DMS 273 treated with DMSO at 0.1 percent for 48 hours (cell line): ENCODE measurements around the gene SPI1.
"Not testable (repeated sequence)": the region's sequence is repeated elsewhere in the genome, so short reads cannot be mapped to it uniquely, and the experiment has no call there.

Source experiments
- DNase-seq: peaks from one replicate; lab custom pipeline; 2025; lab: John Stamatoyannopoulos, UW

The SPI1 gene

GRCh38 chr11:47340010-47340409, 38.3 kb downstream of the SPI1 start:
- DNase-seq = no peak

GRCh38 chr11:47338396-47339241, 39.7 kb downstream of the SPI1 start:
- DNase-seq = no peak

DNA sequence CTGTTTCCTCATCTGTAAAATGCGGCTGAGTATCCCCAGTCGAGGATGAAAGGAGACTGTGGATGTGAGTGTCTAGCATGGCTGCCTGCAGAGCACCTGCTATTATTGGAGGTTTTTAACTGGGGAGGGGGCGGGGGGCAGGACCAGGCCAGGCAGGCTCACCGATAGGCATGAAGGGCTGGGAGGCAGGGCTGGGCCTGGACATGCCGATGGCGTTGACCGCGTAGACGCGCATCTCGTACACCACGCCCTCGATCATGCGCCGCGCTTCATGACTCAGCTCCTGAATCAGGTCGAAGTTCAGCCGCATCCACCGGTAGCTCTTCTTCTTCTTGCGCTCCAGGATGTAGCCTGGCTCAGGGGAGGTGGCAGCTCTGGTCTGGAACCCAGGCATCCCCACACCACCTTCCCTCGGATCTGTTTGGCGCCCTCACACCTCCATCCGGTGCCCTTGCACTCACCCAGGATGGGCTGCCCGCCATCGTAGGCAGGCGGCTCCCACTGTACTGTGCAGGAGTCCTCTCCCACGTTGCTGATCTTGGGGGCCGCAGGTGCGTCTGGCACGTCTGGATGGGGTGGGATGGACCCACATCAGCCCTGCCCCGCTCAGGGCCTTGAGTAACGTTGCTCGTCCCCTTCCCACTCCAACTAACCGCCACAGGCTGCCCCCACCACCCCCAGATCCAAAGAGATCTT, 41.0 kb downstream of the SPI1 start:
- no peak for DNase-seq

DNA sequence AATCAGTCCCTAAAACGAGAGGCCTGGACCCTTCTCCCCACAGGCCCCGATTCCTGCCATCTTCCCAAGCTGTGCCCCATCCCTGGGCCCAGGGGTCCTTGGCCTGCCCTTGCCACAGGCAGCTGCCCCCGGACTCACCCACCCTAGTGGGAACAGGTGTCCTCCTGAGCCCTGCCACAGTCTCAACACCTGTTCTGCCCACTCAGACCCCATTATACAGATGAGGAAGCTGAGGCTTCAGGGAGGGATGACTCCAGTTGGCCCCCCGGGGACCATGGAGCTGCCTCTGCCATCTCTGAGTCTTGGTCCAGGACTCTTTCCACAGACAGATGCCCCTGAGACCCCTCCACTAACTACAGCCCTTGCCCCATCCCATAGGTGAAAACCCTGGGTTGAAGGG, 41.8 kb downstream of the SPI1 start:
- no peak for DNase-seq

GRCh38 chr11:47335733-47336132, 42.6 kb downstream of the SPI1 start:
- no peak for DNase-seq

DNA sequence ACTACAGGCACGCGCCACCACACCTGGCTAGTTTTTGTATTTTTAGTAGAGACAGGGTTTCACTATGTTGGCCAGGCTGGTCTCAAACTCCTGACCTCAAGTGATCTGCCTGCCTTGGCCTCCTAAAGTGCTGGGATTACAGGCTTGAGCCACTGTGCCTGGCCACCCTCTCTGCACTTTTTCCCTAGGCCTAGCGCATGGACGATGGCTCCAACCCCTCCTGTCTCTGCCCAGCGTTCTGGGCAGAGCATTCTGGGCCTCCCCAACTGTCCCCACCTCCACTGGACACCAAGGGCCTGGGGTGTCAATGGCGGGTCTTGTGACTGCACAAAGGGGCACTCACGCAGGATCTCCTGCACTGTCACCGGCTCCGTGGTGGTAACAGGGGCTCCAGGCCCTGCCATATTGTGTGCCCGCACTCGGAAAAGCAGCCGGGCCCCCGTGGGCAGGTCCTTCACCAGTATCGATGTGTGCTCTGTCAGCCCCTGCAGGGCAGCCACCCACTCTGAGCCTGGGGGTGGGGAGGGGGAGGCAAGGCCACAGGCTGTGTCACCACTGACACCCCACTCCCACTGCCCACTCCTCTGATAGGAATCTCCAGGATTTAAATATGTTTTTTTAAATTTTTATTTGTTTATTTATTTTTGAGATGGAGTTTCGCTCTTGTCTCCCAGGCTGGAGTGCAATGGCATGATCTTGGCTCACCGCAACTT, 43.5 kb downstream of the SPI1 start:
- DNase-seq = not testable (repeated sequence)

DNA sequence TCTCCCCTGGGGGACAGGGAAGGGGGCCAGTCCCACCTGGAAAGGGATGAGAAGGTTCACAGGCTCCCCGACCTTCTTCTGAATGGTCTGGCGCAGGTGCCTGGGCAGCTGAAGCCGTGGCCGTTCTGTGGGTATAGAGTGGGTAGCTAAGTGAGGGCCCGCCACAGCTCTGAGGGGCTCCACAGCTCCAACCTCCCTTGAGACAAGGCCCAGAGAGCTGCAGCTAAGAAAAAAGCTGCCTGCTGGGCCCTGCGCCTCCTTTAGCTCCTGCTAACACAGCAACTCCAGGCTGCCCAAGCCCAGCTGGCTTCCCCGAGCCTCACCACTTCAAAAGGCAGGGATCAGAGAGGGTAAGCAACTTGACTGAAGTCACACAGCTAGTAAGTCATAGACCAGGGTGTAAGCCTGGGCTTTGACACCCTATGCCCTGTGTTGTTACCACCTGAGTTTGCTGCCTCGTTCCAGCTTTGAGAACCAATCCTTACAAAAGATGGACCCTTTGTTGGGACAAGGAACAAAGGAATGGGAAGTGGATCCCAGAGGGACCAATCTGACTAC, 44.4 kb downstream of the SPI1 start:
- no peak for DNase-seq

DNA sequence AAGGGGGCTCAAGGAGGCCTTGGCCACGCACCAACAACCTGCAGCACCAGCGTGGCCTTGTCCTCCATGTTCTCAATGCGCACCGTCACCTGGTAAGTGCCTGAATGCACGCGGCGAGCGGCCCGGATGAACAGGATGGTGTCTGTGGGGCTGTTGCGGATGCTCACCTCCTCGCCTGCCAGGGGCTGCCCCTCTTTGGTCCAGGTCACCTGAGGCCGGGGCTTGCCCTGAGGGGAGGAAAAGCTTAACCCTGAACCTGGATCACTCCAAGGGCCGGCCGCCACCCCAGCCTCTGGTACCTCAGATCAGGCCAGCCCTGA, 44.9 kb downstream of the SPI1 start:
- DNase-seq = no peak

GRCh38 chr11:47332791-47333525, 45.4 kb downstream of the SPI1 start:
- no peak for DNase-seq

DNA sequence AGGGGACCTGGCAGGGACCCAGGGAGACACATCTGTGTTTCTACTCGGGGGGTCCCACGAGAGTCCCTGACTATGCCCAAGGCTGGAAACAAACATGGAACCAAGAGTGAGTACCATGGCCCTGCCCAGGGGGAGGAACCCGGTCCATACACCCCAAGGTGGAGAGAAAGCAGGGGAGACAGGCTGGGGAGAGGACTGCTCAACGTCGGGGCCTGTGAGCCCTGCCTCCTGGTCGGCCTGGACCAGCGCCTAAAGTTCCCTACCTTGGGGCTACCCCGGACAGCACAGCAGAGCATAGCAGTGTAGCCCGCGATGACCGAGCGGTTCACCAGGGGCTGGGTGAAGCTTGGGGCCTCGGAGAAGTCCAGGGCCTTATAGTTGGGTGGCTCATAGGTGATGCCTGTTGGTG, 46.0 kb downstream of the SPI1 start:
- no peak for DNase-seq

GRCh38 chr11:47331454-47332302, 46.7 kb downstream of the SPI1 start:
- no peak for DNase-seq

DNA sequence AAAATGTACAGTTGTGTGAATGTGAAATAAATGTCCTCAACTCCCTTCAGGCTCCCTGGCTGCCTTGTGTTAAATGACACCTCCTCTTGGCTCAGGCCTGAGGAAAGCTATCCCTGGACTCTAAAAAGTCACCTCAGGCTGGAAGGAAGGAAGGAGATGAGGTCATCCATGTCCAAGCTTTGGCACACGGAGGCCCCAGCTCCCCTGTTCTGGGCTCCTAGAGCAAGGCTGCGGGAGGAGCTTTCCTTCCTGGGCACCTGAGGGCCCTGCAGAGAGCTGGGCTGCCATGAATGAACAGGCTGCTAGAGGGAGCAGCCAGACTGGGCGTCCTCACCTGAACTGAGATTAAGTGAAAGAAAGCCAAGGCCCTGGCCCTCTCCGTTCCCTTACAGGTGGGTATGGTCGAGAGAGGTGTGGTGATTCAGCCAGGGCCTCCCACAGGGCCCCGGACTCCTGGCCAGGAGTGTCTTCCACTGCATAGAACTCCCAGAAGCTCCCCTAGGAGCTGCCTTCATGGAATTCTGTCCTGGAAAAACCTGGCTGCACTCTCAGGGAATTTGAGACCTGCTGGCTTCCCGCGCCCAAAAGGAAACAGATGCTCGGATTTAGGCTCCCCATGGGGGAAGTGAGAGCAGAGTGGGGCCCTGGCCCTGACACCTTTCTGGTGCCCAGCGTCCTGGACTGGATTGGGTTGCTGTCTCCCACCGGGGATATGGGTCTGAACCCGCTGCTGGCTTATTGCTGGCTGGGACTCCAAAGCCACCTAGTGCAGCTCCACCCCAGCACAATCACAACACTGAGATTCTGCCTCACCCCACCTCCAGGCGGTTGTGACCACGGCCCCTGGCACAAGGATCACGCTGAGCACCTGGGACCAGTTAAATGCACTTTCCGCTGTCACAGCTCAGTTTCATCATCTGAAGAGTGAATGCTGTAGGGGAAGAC, 48.1 kb downstream of the SPI1 start:
- DNase-seq = no peak

GRCh38 chr11:47329431-47329986, 48.8 kb downstream of the SPI1 start:
- no peak for DNase-seq

DNA sequence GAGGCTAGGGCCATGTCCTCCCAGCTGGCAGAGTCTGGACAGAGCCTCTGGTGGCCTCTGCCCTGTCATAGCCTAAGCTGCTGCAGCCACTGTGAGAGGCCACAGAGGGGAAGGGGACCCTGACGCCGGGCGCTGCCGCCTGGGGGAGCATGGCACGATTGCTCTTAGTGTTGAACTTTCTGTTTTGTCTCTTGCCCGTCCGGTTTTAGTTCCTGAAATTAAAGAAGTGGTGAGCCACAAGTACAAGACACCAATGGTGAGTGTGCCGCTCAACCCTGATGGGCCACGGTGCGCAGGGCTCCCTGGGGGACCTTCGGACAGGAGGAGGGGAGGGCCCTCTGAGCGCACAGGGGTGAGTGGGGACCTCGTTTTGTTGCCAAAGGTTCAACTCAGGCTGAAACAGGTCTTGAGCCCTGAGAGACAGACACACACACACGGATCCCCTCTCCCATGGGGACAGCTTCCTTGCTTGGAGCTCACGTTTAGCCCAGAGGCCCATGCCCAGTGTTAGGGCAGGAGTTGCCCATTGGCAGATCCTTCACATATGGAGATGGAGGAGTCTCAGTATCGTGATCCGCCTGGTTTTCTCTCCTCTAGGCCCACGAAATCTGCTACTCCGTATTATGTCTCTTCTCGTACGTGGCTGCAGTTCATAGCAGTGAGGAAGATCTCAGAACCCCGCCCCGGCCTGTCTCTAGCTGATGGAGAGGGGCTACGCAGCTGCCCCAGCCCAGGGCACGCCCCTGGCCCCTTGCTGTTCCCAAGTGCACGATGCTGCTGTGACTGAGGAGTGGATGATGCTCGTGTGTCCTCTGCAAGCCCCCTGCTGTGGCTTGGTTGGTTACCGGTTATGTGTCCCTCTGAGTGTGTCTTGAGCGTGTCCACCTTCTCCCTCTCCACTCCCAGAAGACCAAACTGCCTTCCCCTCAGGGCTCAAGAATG, 49.6 kb downstream of the SPI1 start:
- DNase-seq = no peak

GRCh38 chr11:47327949-47328348, 50.4 kb downstream of the SPI1 start:
- DNase-seq = no peak

GRCh38 chr11:47327025-47327424, 51.3 kb downstream of the SPI1 start:
- no peak for DNase-seq

- DNase-seq = no peak
Observed at GRCh38 chr11:47326198-47326597, 52.1 kb downstream of the SPI1 start.

DNA sequence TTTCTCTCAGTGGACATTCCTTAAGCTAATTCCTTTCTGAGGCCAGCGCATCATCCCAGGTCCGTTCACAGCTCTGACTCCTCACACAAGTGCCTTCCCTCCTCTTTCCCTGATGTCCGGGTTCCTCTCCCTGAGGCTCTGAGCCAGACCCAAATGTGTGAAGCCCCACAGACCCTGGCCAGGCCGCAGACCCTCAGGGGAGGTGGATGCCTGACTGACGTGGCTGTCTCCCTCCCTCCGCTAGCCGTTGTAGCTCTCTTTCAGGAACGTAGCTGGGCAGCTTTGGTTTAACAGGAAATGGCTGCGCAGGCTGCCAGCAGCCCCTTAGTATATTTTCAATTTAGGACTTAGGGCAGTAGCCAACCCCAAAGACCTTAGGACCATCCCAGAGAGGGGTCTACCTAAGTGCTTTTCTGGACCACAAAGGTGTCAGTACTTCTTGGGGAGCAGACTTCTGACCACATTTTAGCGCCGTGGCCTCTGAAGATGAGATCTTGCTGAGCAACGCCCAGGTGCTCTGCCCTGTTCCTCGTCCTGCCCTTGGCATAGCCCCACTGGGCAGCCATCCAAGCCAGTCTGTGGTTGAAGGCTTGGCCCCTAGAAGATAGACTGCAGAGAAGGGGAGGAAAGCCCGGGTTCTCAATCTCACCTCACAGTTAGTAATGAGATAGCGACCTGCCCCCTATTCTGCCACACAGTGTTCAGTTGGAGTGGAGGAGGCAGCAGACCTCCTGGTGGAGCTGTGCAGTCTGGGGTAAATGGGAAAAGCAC, 52.9 kb downstream of the SPI1 start:
- DNase-seq = no peak
